Breast epithelium (tissue), 4 donors: Measurements from ENCODE around the gene LY6G5B. TPM values are rescaled to one million over a fixed set of nuclear protein-coding genes. Genes with fewer than 3 reads are reported as not detected.

ENCODE experiments used
- DNase-seq, 2 donors: peaks; one replicate each; pipeline ENCODE4 v3.0.0-alpha.2; 2019; ENCODE audit warnings: low spot score in 2 of 2
- H3K27ac ChIP-seq, 2 donors: fragments of 200-600 bp; sonication (generic) in 1 of 2; one replicate each; pipeline ENCODE4 v1.5.1; 2016 to 2019; ENCODE audit warnings: mild to moderate bottlenecking in 1 of 2
- H3K27me3 ChIP-seq, 2 donors: fragments of 200-600 bp; sonication (generic) in 1 of 2; one replicate each; pipeline versions ENCODE4 v1.5.1 to v1.6.0; 2017 to 2019; ENCODE audit warnings: control low read depth in 1 of 2, mild to moderate bottlenecking in 1 of 2
- H3K36me3 ChIP-seq: fragments of 200-600 bp; one replicate; pipeline ENCODE4 v1.5.1; 2019
- H3K4me1 ChIP-seq, 2 donors: fragments of 200-600 bp; sonication (generic); one replicate each; pipeline ENCODE4 v1.5.1; 2016 to 2019; ENCODE audit warnings: control low read depth in 1 of 2
- H3K4me3 ChIP-seq, 3 donors: fragments of 200-600 bp; sonication (generic); 1 replicate in 2 of 3; 2 replicates in 1 of 3; pipeline ENCODE4 v1.5.1; 2016 to 2019; ENCODE audit warnings: mild to moderate bottlenecking in 3 of 3, moderate library complexity in 2 of 3
- H3K9me3 ChIP-seq, 2 donors: fragments of 200-600 bp; sonication (generic) in 1 of 2; one replicate each; pipeline ENCODE4 v1.5.1; 2016 to 2019; ENCODE audit warnings: control low read depth in 1 of 2
- CTCF ChIP-seq, 3 donors: fragments of 450-650 bp; IDR thresholded peaks; one replicate each; pipeline ENCODE4 v1.5.1; 2016 to 2017; ENCODE audit warnings: antibody characterized with exemption in 3 of 3, mild to moderate bottlenecking in 3 of 3, moderate library complexity in 3 of 3
- POLR2A ChIP-seq: fragments of 450-650 bp; IDR thresholded peaks from one replicate; pipeline ENCODE4 v1.6.1; 2016; ENCODE audit warnings: antibody characterized with exemption, mild to moderate bottlenecking, moderate library complexity
- POLR2AphosphoS5 ChIP-seq, 3 donors: sonication (generic); formaldehyde crosslinking; IDR thresholded peaks; one replicate each; pipeline ENCODE4 v1.6.1; 2017; ENCODE audit warnings: antibody characterized with exemption in 3 of 3
- intact Hi-C: fragments of 100-400 bp; cut with DNase I; formaldehyde crosslinking; loops from one replicate; pipeline ENCODE4 v1.15.1; 2023; ENCODE audit warnings: low total_unique reads
- total RNA-seq, 3 donors: library from RNA; depleted of rRNA; stranded (reverse); fragments of >200 nt; gene quantifications; one replicate each; pipeline ENCODE4 v1.1.0, GENCODE V29; 2016

Gene LY6G5B
- total RNA-seq, 3 donors from 2014 or later = 6.2 to 12.7 (median 8.5) TPM

- Histone ChIP-seq H3K9me3 (no peaks in the 10 kb centered on the region), H3K4me3 (no peak overlapping the region), H3K27me3 (no peaks in the 10 kb centered on the region), H3K36me3 (no peaks in the 10 kb centered on the region), H3K4me1 (peaks cover 3 to 6% of the 10 kb centered on the region in 2 donors), H3K27ac (peak overlapping the region; percentile 87 to 88)
- DNase-seq = peak; percentile 75 to 85
- peak in 2 of 3 donors; percentile 27 to 32 for TF ChIP-seq POLR2AphosphoS5 (IDR thresholded peaks at IDR 0.05)
- TF ChIP-seq POLR2A = no peak
- TF ChIP-seq CTCF (IDR thresholded peaks at IDR 0.05) = no peak
- intact Hi-C loops = loop anchor here (1.0 kb wide), 1 partner anchor 16 kb away; no protein-coding TSS in a partner anchor
Measured at GRCh38 chr6:31718265-31718664, 48.5 kb downstream of the LY6G5B start.

- DNase-seq = no peak
- Histone ChIP-seq H3K4me1 (peaks cover 3 to 6% of the 10 kb centered on the region in 2 donors), H3K27ac (peak overlapping the region; percentile 87 to 88), H3K9me3 (no peaks in the 10 kb centered on the region), H3K4me3 (no peak overlapping the region), H3K36me3 (no peaks in the 10 kb centered on the region), H3K27me3 (no peaks in the 10 kb centered on the region)
- intact Hi-C loops = no loop called here
- no peak for TF ChIP-seq POLR2A
- TF ChIP-seq CTCF (IDR thresholded peaks at IDR 0.05) = no peak
- TF ChIP-seq POLR2AphosphoS5 (IDR thresholded peaks at IDR 0.05) = no peak
Measured at GRCh38 chr6:31719001-31719400, 49.2 kb downstream of the LY6G5B start.

- intact Hi-C loops = no loop called here
- Histone ChIP-seq H3K4me1 (peaks cover 3 to 6% of the 10 kb centered on the region in 2 donors), H3K9me3 (no peaks in the 10 kb centered on the region), H3K27ac (peak overlapping the region; percentile 25 to 45), H3K36me3 (no peaks in the 10 kb centered on the region), H3K4me3 (no peak overlapping the region), H3K27me3 (no peaks in the 10 kb centered on the region)
- no peak for TF ChIP-seq CTCF (IDR thresholded peaks at IDR 0.05)
- TF ChIP-seq POLR2AphosphoS5 (IDR thresholded peaks at IDR 0.05) = no peak
- no peak for TF ChIP-seq POLR2A
- no peak for DNase-seq
Measured at GRCh38 chr6:31720196-31720770, 50.5 kb downstream of the LY6G5B start.

GRCh38 chr6:31721351-31722020 is 51.7 kb downstream of the LY6G5B start, which contains the start of gene LY6G6C:
LY6G6C (minus strand) TSS chr6:31721746; CDS start chr6:31721679, 67 bp downstream.
- no peaks in the 10 kb centered on the region for H3K27me3 ChIP-seq
- no peak for TF ChIP-seq CTCF (IDR thresholded peaks at IDR 0.05)
- H3K27ac ChIP-seq = peak within 1 kb of the TSS in 1 of 2 donors; percentile 45
- H3K4me1 ChIP-seq = peaks cover 3 to 6% of the 10 kb centered on the region in 2 donors
- intact Hi-C loops = no loop called here
- H3K4me3 ChIP-seq = no peak within 1 kb of the TSS
- no peaks in the 10 kb centered on the region for H3K9me3 ChIP-seq
- no peaks in the 10 kb centered on the region for H3K36me3 ChIP-seq
- DNase-seq = no peak

- intact Hi-C loops = no loop called here
- Histone ChIP-seq H3K4me1 (peaks cover 3 to 6% of the 10 kb centered on the region in 2 donors), H3K4me3 (no peak overlapping the region), H3K27ac (no peak overlapping the region), H3K9me3 (no peaks in the 10 kb centered on the region), H3K36me3 (peaks cover 4% of the 10 kb centered on the region), H3K27me3 (no peaks in the 10 kb centered on the region)
- no peak for TF ChIP-seq POLR2A
- TF ChIP-seq CTCF (IDR thresholded peaks at IDR 0.05) = no peak
- no peak for TF ChIP-seq POLR2AphosphoS5 (IDR thresholded peaks at IDR 0.05)
- no peak for DNase-seq
Measured at GRCh38 chr6:31722173-31722572, 52.4 kb downstream of the LY6G5B start.
